GM19328 (cell line): ENCODE measurements around the gene PPP2R2D.
"Not testable (repeated sequence)": the region's sequence is repeated elsewhere in the genome, so short reads cannot be mapped to it uniquely, and the experiment has no call there.

Experiments
- ATAC-seq: cut with Tn5 transposase; IDR thresholded peaks from one replicate; pipeline ENCODE4 v1.9.1; 2021; ENCODE audit warnings: mild to moderate bottlenecking, moderate library complexity; ENCODE audit not compliant: unreplicated experiment

The PPP2R2D gene

DNA sequence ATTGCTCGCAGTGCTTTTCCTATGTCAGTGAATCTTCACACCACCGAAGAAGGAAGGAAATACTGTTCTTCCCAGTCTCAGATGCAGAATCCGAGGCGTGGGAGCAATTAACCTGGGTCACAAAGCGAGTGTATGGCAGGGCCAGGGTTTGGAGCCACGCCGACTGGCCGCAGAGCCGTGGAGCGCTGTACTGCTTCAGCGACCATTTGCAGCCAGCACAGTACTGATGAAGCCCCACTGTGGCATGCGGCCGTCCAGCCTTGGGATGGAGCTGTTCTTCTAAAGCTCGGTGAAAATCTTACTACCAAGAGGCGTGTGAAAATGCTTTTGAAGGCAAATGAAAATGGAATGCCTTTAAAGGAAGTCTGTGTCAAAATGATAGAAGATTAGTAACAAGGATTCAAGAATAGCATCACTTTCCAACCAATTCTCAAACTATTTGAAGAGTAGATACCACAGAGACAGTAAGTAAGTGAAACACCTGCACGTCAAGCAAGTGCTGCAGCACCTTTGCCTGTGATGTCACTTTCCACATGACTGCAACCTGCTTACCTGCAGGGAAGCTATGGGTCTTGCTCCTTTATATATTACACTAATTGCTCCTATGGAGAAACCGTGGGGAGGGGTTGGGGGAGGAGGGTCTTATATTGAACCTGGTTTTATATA, 4.9 kb downstream of the PPP2R2D start:
- ATAC-seq = no peak

DNA sequence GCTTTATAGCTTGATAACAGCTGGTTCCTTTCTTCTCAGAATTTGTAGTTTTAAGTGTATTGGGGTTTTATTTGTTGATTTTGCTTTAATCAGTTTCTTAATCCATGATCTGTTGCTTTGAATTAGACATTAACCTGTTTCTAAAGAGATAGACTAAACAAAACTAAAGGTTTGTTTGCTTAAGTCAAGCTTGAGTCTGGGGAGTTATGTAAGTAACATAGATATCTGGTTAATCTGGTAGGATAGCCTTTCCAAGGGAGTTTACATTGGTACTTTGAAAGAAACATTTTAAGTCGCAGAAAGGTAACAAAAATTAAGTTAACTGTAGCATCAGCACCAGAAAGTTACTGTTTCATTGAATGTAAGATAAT, 5.4 kb downstream of the PPP2R2D start:
- no peak for ATAC-seq

DNA sequence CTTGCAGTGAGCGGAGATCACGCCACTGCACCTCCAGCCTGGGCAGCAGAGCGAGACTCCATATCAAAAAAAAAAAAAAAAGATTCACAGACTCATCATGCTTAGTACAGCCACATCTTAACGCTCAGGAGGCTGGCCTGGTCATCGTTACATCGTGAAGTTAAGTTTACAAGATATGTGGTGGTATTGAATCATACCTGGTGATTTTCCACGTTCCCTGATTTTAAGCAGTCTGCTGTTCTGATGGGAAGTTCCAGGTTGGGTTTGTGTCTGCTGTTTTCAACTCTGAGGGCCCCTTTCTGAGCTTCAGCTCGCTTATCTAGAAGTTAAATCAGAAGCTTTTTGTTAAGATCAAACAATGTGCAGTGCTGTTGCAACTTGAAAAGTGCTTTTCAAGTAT, 6.9 kb downstream of the PPP2R2D start:
- ATAC-seq = no peak

DNA sequence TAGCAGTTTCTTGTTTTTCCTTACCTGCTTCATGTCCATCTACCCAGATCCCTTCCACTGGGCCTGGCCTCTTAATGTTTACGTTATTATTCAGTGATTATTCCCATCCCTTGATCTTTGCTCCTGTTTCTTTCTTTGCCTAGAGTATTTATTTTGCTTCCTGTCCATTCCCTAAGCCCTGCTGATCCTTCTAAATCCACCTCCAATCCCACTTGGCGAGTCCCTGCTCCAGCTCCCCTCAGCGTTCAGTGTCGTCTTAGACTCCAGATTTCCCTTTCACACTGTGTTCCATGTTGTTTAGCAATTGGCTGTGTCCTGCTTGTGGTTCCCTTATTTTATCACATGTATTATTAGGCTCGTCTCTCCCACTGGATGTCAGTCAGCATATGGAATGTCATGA, 7.3 kb downstream of the PPP2R2D start:
- ATAC-seq = no peak

DNA sequence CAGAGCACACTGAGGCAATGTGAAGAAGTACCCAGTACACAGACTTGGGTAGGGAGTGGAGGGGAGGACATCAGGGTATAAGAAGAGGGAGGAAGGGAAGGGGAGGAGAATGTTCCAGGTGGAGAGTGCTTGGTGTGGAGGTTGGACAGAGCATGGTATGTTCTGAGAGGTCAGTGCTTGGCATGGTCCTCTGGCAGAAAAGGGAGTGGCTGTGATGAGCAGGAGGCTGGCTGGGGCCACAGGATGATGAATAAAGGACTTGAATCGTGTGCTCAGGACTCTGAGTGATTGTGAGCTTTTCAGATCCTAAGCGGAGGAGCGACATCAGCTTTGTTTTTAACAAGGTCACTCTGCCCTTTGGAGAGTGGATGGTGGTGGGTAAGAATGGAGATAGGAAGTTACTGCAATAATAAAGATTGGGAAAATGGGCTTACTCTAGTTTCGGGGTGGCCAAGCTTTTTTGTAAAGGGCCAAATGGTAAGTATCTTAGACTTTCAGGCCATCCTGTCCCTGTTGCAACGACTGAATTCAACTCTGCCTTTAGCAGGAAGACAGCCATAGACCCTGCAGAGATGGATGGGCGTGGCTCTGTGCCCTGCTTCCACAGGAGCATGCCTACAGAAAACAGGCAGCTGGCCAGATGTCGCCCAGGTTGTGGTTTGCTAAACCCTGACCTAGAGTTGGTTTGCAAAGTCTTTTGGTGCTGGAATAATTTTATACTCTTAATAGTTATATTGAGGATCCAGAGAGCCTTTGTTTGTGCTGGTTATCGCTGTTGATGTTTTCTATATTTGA, 8.4 kb downstream of the PPP2R2D start:
- no peak for ATAC-seq

DNA sequence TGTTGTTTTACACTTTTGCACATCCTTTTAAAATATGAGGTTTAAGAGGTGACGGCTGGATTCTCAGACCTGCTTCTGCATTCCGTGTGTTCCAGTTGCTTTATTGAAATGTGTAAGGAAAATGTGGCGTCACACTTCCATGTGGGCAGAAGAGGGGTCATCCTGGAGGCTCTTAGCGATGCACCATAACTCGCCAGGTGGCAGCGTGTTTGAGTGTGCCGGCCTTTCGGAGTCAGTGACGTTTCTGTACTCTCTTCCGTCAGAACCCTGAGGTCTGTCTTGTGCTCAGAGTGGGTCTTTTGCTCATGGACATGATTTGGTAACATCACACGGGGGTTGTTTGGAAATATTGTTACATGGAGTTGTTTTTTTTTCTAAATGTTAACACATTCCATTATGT, 9.1 kb downstream of the PPP2R2D start:
- no peak for ATAC-seq

DNA sequence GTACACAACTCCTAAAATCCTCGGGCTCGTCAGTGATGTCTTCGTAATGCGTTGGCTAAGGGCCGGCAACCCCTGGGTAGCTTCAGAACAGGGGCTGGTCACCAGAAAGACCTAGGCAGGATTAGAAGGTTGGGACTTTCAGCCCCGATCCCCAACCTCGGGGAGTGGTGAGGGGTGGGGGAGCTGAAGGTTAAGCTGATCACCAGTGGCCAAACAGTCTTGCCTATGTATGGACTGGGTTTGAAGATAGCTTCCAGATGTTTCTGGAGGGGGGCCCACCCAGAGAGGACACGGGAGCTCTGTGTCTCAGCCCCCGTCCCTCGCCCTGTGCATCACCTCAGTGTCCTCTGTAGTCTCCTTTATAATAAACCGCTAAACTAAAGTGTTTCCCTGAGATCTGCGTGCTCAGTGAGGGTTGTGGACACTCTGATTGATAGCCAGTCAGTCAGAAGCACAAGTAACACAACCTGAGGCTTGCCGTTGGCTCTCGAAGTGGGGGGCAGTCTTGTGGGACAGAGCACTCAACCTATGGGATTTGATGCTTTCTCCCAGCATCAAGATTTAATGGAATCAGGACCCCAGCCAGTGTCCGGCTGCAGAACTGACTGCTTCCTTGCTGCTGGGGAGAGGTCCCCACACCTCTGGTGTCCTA, 10.0 kb downstream of the PPP2R2D start:
- ATAC-seq = no peak

DNA sequence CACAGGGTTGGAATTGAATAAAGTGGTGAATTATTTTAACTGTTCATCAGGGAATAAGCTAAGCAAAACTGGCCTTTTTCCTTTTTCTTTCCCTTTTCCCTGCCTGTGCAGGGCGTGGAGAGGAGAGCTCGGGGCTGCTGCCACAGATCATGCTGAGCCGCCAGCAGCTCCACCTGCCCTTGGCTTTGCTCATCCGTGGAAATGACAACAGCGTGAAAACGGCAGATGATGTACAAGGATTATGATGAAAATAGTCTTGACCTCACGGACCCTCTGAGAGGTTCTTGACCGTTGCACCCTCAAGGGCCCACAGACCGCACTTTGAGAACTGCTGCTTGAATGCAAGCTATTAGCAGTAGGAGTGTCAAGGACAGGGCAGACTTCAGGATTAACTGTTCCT, 10.6 kb downstream of the PPP2R2D start:
- no peak for ATAC-seq

DNA sequence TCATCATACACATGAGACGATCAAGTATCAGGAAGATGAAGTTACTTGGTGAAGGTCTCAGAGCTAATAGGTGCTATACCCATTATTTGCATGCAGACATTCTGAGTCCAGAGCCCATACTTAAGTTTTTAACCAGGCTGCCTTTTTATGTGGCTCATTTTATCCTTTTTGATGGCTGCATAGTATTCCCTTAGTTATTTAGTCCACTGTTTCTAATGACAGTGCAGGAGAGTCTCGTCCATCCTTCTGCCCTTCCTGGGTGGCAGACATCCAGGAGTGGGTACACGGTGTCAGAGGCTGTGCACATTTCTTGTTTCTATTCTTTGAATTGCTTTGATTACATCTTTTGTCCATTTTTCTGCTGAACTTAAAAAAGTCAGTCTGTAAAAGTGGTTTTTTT, 11.8 kb downstream of the PPP2R2D start:
- no peak for ATAC-seq

DNA sequence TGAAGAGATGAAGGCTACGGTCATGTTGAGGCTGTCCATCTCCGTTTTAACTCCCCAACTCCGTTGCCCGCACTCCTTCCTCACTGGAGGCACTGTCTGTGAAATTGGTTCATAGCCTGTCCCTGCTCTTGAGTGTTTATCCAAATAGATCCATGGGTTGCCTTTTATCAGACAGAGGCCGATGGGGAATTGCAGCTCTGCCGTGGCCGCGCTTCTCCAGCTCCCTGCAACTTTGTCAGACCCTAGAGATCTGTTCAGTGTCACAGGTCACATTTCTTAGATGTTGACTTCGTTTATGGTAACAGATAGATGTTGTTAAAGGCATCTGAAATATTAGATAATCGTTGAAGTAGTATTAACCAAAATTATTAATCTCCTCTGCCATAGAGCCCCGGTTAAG, 14.7 kb downstream of the PPP2R2D start:
- ATAC-seq = no peak

DNA sequence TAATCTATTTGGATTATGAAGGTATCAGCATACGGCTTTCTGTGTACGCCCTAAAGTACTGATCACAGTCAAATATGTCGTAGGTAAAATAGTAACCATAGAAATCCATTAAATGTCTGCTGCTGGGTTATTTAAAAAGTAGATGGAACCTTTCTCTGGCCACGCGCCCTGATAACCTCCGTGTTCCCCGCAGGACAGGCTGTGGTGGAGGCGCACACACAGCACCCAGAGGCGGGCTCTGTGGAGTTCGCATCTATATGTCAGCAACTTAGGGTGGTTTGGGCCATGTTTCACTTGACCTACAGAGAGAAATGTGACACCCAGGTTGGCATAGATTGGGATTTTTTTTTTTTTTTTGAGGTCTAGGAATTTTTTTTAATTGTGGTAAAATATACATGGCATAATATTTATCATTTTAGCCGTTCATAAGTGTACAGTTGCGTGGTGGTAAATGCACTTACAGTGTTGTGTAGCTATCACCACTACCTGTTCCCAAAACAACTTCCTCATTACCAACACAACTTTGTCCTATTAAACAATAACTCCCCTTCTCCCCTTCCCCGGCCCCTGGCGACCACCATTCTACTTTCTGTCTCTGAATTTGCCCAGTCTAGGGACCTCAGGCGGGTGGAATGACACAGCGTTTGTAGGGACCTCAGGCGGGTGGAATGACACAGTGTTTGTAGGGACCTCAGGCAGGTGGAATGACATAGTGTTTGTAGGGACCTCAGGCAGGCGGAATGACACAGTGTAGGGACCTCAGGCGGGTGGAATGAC, 15.4 kb downstream of the PPP2R2D start:
- ATAC-seq = no peak

DNA sequence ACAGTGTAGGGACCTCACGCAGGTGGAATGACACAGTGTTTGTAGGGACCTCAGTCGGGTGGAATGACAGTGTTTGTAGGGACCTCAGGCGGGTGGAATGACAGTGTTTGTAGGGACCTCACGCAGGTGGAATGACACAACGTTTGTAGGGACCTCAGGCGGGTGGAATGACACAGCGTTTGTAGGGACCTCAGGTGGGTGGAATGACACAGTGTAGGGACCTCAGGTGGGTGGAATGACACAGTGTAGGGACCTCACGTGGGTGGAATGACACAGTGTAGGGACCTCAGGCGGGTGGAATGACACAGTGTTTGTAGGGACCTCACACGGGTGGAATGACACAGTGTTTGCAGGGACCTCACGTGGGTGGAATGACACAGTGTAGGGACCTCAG, 16.0 kb downstream of the PPP2R2D start:
- not testable (repeated sequence) for ATAC-seq

DNA sequence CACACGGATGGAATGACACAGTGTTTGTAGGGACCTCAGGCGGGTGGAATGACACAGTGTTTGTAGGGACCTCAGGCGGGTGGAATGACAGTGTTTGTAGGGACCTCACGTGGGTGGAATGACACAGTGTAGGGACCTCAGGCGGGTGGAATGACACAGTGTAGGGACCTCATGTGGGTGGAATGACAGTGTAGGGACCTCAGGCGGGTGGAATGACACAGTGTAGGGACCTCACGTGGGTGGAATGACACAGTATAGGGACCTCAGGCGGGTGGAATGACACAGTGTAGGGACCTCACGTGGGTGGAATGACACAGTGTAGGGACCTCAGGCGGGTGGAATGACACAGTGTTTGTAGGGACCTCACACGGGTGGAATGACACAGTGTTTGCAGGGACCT, 16.7 kb downstream of the PPP2R2D start:
- ATAC-seq = not testable (repeated sequence)

DNA sequence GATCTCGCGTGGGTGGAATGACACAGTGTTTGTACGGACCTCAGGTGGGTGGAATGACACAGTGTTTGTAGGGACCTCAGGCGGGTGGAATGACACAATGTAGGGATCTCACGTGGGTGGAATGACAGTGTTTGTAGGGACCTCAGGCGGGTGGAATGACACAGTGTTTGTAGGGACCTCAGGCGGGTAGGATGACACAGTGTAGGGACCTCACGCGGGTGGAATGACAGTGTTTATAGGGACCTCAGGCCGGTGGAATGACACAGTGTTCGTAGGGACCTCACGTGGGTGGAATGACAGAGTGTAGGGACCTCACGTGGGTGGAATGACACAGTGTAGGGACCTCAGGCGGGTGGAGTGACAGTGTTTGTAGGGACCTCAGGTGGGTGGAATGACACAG, 18.7 kb downstream of the PPP2R2D start:
- not testable (repeated sequence) for ATAC-seq

DNA sequence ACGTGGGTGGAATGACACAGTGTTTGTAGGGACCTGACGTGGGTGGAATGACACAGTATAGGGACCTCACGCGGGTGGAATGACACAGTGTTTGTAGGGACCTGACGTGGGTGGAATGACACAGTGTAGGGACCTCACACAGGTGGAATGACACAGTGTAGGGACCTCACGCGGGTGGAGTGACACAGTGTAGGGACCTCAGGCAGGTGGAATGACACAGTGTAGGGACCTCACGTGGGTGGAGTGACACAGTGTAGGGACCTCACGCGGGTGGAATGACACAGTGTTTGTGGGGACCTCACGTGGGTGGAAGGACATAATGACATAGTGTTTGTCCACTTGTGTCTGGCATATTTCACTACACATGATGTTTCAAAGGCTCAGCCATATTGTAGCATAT, 19.3 kb downstream of the PPP2R2D start:
- no peak for ATAC-seq

DNA sequence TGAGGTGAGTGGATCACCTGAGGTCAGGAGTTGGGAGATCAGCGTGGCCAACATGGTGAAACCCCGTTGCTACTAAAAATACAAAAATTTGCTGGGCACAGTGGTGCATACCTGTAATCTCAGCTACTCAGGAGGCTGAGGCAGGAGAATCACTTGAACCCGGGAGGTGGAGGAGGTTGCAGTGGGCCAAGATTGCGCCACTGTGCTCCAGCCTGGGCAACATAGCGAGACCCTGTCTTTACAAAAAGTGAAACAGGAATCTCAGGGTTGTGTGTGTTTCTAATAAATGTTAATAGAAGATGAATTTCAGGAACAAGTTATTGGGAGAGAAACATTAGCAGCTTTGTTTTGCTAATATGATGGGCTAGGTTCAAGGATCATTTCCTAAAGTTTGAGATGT, 19.9 kb downstream of the PPP2R2D start:
- ATAC-seq = no peak

DNA sequence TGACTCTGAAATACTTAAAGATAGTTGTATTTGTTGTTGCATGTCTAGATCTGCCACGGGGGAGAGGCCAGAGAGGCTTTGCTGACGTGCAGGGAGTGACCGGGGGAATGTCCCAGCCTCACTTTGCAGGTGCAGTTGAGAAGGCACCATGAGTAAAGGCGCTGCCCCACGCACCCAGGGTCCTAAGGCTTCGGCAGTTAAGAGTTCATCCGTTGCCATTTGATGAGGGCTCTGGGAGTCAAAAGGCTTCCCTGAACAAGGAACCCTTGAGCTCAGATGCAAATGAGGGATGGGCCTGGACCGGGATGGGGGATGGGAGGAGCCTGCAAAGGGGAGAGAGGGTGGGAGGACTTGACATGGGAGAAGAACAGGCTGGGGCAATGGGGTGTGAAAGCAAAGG, 20.4 kb downstream of the PPP2R2D start:
- no peak for ATAC-seq

DNA sequence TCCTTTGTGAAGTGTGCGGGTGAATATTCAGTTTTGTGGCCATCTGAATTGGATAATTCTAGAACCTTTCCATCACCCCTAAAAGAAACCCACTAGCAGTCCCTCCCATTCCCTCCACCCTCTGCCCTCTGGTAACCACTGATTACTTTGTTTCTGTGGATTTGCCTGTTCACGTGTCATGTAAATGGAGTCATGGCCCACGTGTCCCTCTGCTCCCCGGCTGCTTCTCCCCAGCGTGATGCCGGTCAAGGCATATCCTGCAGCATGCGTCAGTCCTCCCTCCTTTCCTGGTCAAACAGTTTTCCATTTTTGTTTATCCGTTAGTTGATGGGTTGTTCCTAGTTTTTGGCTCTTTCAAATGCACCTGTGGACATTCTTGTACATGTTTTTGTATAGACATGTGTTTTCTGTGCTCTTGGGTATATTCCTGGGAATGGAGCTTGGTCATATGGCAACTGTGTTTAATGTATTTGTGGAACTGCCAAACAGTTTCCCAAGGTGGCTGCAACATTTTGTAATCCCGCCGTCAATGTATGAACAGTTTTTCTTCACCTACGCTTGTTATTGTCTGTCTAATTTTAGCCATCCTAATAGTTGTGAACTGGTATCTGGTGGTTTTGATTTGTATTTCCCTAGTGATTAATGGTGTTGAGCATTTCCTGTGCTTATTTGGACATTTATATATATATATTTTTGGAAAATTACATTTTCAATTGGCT, 22.4 kb downstream of the PPP2R2D start:
- no peak for ATAC-seq

DNA sequence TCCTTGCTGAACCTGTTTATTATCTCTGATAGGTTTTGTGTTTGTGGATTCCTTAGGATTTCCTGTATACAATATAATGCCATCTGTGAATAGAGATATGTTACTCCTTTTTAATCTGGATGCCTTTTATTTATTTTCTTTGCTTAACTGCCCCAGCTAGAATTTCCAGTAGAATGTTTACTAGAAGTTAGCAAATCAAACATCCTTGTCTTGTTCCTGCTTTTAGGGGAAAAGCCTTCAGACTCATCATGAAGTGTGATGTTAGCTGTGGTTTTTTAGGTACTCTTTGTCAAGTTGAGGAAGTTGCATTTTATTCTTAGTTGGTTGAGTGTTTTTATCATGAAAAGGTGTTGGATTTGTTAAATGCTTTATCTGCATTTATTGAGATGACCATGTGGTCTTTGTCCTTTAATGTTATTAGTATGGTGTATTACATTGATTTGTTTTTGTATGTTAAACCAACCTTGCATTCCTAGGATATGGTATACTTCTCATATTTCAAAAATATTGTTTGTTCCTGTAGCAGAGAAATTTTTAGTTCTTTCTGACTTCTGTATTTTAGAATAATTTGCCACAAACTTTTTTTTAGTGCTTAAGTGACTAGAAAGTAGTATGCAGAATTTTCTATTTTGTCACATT, 24.3 kb downstream of the PPP2R2D start:
- no peak for ATAC-seq

DNA sequence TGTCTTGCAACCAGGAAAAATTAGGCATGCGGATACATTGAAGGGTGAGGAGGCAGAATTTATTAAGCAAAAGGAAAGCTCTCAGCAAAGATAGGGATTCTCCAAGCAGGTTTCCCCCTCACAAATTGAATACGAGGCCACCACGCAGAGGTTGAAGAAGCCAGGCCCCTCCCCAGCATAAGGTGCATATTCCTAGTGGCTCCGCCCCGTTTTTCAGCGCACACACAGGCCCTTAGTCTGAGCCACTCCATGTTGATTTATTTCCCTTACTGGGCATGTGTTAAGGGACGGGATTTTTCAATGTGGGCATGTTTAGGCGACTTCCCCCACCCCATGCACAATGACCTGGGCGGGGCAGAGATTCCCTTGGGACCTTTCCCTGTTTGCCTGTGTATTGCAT, 24.9 kb downstream of the PPP2R2D start:
- ATAC-seq = no peak
